Measurements from ENCODE around the gene CABLES1. TPM values are rescaled to one million over a fixed set of nuclear protein-coding genes. Genes with fewer than 3 reads are reported as not detected.

CABLES1 gene
- total and polyA plus RNA-seq, 2 of the 4 experiments (the other 2 are of a cell fraction), result 4.7 to 5.7 TPM

- peaks cover 32% of the 10 kb centered on the region for H3K36me3 ChIP-seq (ENCODE audit: control insufficient read depth, insufficient read depth, low read length)
- peaks cover 20% of the 10 kb centered on the region for H3K9me1 ChIP-seq (ENCODE audit: insufficient read depth, low read length)
- H3K27me3 ChIP-seq (ENCODE audit: control insufficient read depth, insufficient read depth, low read length), result no peaks in the 10 kb centered on the region
- 66% methylated on average over 9 of the region's 22 CpGs; no CpG with 5 or more reads in 1 of the 2 experiments for WGBS, 2 experiments (ENCODE audit: extremely low coverage in 2 of 2, insufficient read length in 1 of 2)
- no peak overlapping the region for H4K5ac ChIP-seq (ENCODE audit: low read depth, low read length)
- in situ Hi-C loops (cut with MboI; ENCODE audit: low sequenced_read_pairs), result no loop called here
- dilution Hi-C loops (cut with HindIII; ENCODE audit: low sequenced_read_pairs, unreplicated experiment), result no loop called here
- H3K27ac ChIP-seq (ENCODE audit: insufficient read depth, low read length), result no peak overlapping the region
- H4K20me1 ChIP-seq (ENCODE audit: insufficient read depth, low read length), result no peaks in the 10 kb centered on the region
- ATAC-seq (ENCODE audit: low read depth), result no peak
- H3K4me2 ChIP-seq (ENCODE audit: low read depth, low read length), result no peak overlapping the region
- H4K8ac ChIP-seq (ENCODE audit: low read depth in 2 of 2, low read length in 2 of 2), result no peak overlapping the region
- peaks cover 30% of the 10 kb centered on the region for H3K4me1 ChIP-seq (ENCODE audit: control insufficient read depth, insufficient read depth, low read length)
- no peak for DNase-seq
- CTCF ChIA-PET, result interaction anchor here (0.5 to 0.9 kb wide), 3 partner anchors 29 to 173 kb away, joined by 3 to 4 read pairs (median 3); no protein-coding TSS in a partner anchor
- H3K79me1 ChIP-seq (ENCODE audit: low read depth in 1 of 2, low read length in 2 of 2), result peaks cover 9 to 51% of the 10 kb centered on the region in 2 experiments; a peak in 3 of 4 replicates
- no peak overlapping the region for H3K4ac ChIP-seq (ENCODE audit: low read depth, low read length)
- H2BK20ac ChIP-seq (ENCODE audit: low read depth, low read length), result no peak overlapping the region
- no peak overlapping the region for H2AK9ac ChIP-seq (replicated peaks; ENCODE audit: low read depth, low read length, poor library complexity)
- no peak overlapping the region for H3K9ac ChIP-seq (ENCODE audit: low read depth, low read length)
- peaks cover 3% of the 10 kb centered on the region; the same call in 1 of the 2 replicates for H3K9me3 ChIP-seq (ENCODE audit: control insufficient read depth, insufficient read depth, low read length)
- intact Hi-C loops (cut with micrococcal nuclease), result no loop called here
- no peak overlapping the region for H2AK5ac ChIP-seq (ENCODE audit: low read depth, low read length)
- H4K91ac ChIP-seq (ENCODE audit: insufficient read depth, low read depth, low read length), result peak overlapping the region; percentile 33; the same call in 1 of the 2 replicates
- no peak overlapping the region for H3K56ac ChIP-seq (ENCODE audit: extremely low read depth, insufficient read depth, low read length)
- H3K18ac ChIP-seq (ENCODE audit: low read depth, low read length), result no peak overlapping the region
- BruUV-seq (replicated peaks), result no TSS peak
- peak overlapping the region; percentile 82 for H3K23ac ChIP-seq (ENCODE audit: low read depth, low read length)
- H3K4me3 ChIP-seq (ENCODE audit: insufficient read depth, low read depth, low read length), result no peak overlapping the region
- 0 out of 2 replicates have a peak overlapping the region, but pooled peaks have one; percentile 9 for H2BK120ac ChIP-seq (ENCODE audit: low read depth, low read length)
- no peak overlapping the region for H2AFZ ChIP-seq (replicated peaks; ENCODE audit: low read length, poor library complexity)
- POLR2A ChIA-PET (ENCODE audit: unreplicated experiment), result no interaction called here
- no peak overlapping the region for H2BK5ac ChIP-seq (ENCODE audit: low read depth, low read length, poor library complexity, severe bottlenecking)
- no peak overlapping the region; the same call in 2 of the 3 replicates for H2BK15ac ChIP-seq (ENCODE audit: low read depth, low read length)
- no peak overlapping the region; the same call in 1 of the 2 replicates for H3K14ac ChIP-seq (replicated peaks; ENCODE audit: low read depth, low read length)
- TF ChIP-seq MXI1 (IDR thresholded peaks at IDR 0.05; ENCODE audit: borderline replicate concordance, low read depth, low read length), result no peak
- TF ChIP-seq BHLHE40 (IDR thresholded peaks at IDR 0.05; ENCODE audit: low read depth, low read length), result no peak
- no peak for TF ChIP-seq SMC3 (IDR thresholded peaks at IDR 0.05; ENCODE audit: low read depth, low read length)
- TF ChIP-seq, protein P1, sequence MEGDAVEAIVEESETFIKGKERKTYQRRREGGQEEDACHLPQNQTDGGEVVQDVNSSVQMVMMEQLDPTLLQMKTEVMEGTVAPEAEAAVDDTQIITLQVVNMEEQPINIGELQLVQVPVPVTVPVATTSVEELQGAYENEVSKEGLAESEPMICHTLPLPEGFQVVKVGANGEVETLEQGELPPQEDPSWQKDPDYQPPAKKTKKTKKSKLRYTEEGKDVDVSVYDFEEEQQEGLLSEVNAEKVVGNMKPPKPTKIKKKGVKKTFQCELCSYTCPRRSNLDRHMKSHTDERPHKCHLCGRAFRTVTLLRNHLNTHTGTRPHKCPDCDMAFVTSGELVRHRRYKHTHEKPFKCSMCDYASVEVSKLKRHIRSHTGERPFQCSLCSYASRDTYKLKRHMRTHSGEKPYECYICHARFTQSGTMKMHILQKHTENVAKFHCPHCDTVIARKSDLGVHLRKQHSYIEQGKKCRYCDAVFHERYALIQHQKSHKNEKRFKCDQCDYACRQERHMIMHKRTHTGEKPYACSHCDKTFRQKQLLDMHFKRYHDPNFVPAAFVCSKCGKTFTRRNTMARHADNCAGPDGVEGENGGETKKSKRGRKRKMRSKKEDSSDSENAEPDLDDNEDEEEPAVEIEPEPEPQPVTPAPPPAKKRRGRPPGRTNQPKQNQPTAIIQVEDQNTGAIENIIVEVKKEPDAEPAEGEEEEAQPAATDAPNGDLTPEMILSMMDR (conservative IDR thresholded peaks at IDR 0.05; ENCODE audit: low read depth, low read length), result no peak
- no peak for TF ChIP-seq POLR2A (IDR thresholded peaks at IDR 0.05; ENCODE audit: low read depth, low read length)
- TF ChIP-seq RAD21 (IDR thresholded peaks at IDR 0.05; ENCODE audit: low read length), result no peak
- no peak for TF ChIP-seq RCOR1 (IDR thresholded peaks at IDR 0.05; ENCODE audit: insufficient replicate concordance, low read length)
- TF ChIP-seq FOS (IDR thresholded peaks at IDR 0.05; ENCODE audit: low read depth, low read length), result no peak
- TF ChIP-seq MAFK (IDR thresholded peaks at IDR 0.05; ENCODE audit: low read depth, low read length), result no peak
- TF ChIP-seq RFX5 (IDR thresholded peaks at IDR 0.05; ENCODE audit: low read depth, low read length), result no peak
- TF ChIP-seq NFE2L2 (IDR thresholded peaks at IDR 0.05; ENCODE audit: low read depth, low read length), result no peak
- no peak for TF ChIP-seq ELK1 (IDR thresholded peaks at IDR 0.05; ENCODE audit: borderline replicate concordance, low read depth, low read length)
- no peak for TF ChIP-seq CEBPB (IDR thresholded peaks at IDR 0.05; ENCODE audit: low read depth, low read length)
- TF ChIP-seq MAZ (IDR thresholded peaks at IDR 0.05; ENCODE audit: borderline replicate concordance, low read depth, low read length), result no peak
These were observed 61.1 kb downstream of the CABLES1 start for GRCh38 chr18:23196119-23197007.
